ENCODE results near the gene CDKAL1. TPM values are rescaled to one million over a fixed set of nuclear protein-coding genes. Genes with fewer than 3 reads are reported as not detected.

Gene CDKAL1
- total and polyA plus RNA-seq, 2 of the 13 experiments (the other 11 are each of a cell fraction or from before 2014, with no cell fraction given): 9.5 to 27.7 TPM

- Histone ChIP-seq H4K20me1 (ENCODE audit: insufficient read depth, low read length) (no peaks in the 10 kb centered on the region), H3K4me3 (replicated peaks in 1 of 3; ENCODE audit: insufficient read depth in 1 of 3, low read depth in 2 of 3, low read length in 3 of 3) (no peak overlapping the region), H3K4me1 (ENCODE audit: insufficient read depth, low read length) (no peaks in the 10 kb centered on the region), H3K4me2 (ENCODE audit: low read depth, low read length) (no peak overlapping the region), H2AFZ (ENCODE audit: low read length) (no peak overlapping the region), H3K27ac (ENCODE audit: extremely low read length, insufficient read depth, low read length) (no peak overlapping the region), H3K9ac (ENCODE audit: insufficient read depth, low read depth, low read length) (no peak overlapping the region), H3K36me3 (replicated peaks in 1 of 2; ENCODE audit: control insufficient read depth in 1 of 2, insufficient read depth in 2 of 2, low read length in 2 of 2) (no peaks in the 10 kb centered on the region; a peak in 1 of 5 replicates), H3K27me3 (ENCODE audit: control insufficient read depth in 1 of 2, insufficient read depth in 2 of 2, low read length in 2 of 2) (no peaks in the 10 kb centered on the region), H3K9me3 (ENCODE audit: low read length) (no peaks in the 10 kb centered on the region), H3K79me2 (ENCODE audit: insufficient read depth, low read length) (no peaks in the 10 kb centered on the region)
- intact Hi-C loops (cut with micrococcal nuclease; ENCODE audit: unreplicated experiment) (no loop called here), in situ Hi-C loops (cut with HindIII; ENCODE audit: extremely low pct_ligation_motif_present, low pct_unique_long_range_greater_than_20kb) (no loop called here)
- CTCF ChIA-PET (ENCODE audit: low intra/inter-chr PET ratio, low total read pairs): no interaction called here
- DNase-seq (ENCODE audit: low spot score) (no peak), FAIRE-seq (no peak), ATAC-seq (no peak)
- POLR2A ChIA-PET: no interaction called here
- 97% methylated on average over 2 of the region's 2 CpGs for WGBS (ENCODE audit: low lambda C conversion rate)
- no TSS peak for BruUV-seq (replicated peaks)
- no peak for TF ChIP-seq ZFY (CRISPR knock-in tag; IDR thresholded peaks at IDR 0.05)
- no peak for TF ChIP-seq ZFX (CRISPR knock-in tag; IDR thresholded peaks at IDR 0.05; ENCODE audit: low read depth)
- TF ChIP-seq ZNF569 (CRISPR knock-in tag; IDR thresholded peaks at IDR 0.05; ENCODE audit: borderline replicate concordance): no peak
- TF ChIP-seq ZNF530 (CRISPR knock-in tag; IDR thresholded peaks at IDR 0.05; ENCODE audit: low read depth): no peak
- TF ChIP-seq IKZF5 (CRISPR knock-in tag; IDR thresholded peaks at IDR 0.05): no peak
- TF ChIP-seq ZNF256 (CRISPR knock-in tag; conservative IDR thresholded peaks at IDR 0.05): no peak
- TF ChIP-seq ATF2 (CRISPR knock-in tag; IDR thresholded peaks at IDR 0.05): no peak
- no peak for TF ChIP-seq RBFOX2 (IDR thresholded peaks at IDR 0.05; ENCODE audit: low read depth, low read length)
- no peak for TF ChIP-seq ZNF713 (CRISPR knock-in tag; IDR thresholded peaks at IDR 0.05)
- TF ChIP-seq ZNF691 (CRISPR knock-in tag; IDR thresholded peaks at IDR 0.05; ENCODE audit: borderline replicate concordance, low read depth): no peak
- no peak for TF ChIP-seq ZNF558 (CRISPR knock-in tag; IDR thresholded peaks at IDR 0.05; ENCODE audit: borderline replicate concordance)
- no peak for TF ChIP-seq ZNF510 (CRISPR knock-in tag; IDR thresholded peaks at IDR 0.05; ENCODE audit: low read depth)
- no peak for TF ChIP-seq ZNF672 (CRISPR knock-in tag; IDR thresholded peaks at IDR 0.05)
- TF ChIP-seq PHB2 (IDR thresholded peaks at IDR 0.05; ENCODE audit: partially characterized antibody): no peak
- TF ChIP-seq KDM4B (CRISPR knock-in tag; IDR thresholded peaks at IDR 0.05): no peak
- TF ChIP-seq ZNF276 (CRISPR knock-in tag; IDR thresholded peaks at IDR 0.05; ENCODE audit: low read depth): no peak
- no peak for TF ChIP-seq GRHL1 (CRISPR knock-in tag; conservative IDR thresholded peaks at IDR 0.05)
- no peak for TF ChIP-seq LBX2 (CRISPR knock-in tag; IDR thresholded peaks at IDR 0.05; ENCODE audit: borderline replicate concordance)
- no peak for TF ChIP-seq ZBTB38 (CRISPR knock-in tag; IDR thresholded peaks at IDR 0.05)
Measured at GRCh38 chr6:20620043-20620442, 85.8 kb downstream of the CDKAL1 start.
